NCI-H2196 treated with DMSO at 0.1 percent for 48 hours (cell line): ENCODE results near the gene KCNS1.
"Not testable (repeated sequence)": the region's sequence is repeated elsewhere in the genome, so short reads cannot be mapped to it uniquely, and the experiment has no call there.

ENCODE experiments used
- DNase-seq: peaks from one replicate; lab custom pipeline; 2025; ENCODE audit not compliant: unreplicated experiment; lab: John Stamatoyannopoulos, UW

KCNS1 gene

GRCh38 chr20:45100563-45101245, at the start of gene KCNS1:
Gene KCNS1 (minus strand): TSS chr20:45101127. CDS start chr20:45099236, 1,891 bp downstream.
- DNase-seq: no peak

GRCh38 chr20:45149062-45149461, 48.1 kb upstream of the KCNS1 start:
- DNase-seq: no peak

GRCh38 chr20:45140836-45141235, 39.9 kb upstream of the KCNS1 start:
- DNase-seq: no peak

GRCh38 chr20:45139733-45140375, 38.9 kb upstream of the KCNS1 start:
- DNase-seq: not testable (repeated sequence)

GRCh38 chr20:45138561-45139300, 37.8 kb upstream of the KCNS1 start:
- no peak for DNase-seq

GRCh38 chr20:45136911-45137310, 36.0 kb upstream of the KCNS1 start:
- DNase-seq: no peak

- DNase-seq: no peak
Measured at GRCh38 chr20:45128099-45128498, 27.2 kb upstream of the KCNS1 start.

GRCh38 chr20:45124365-45124764, 23.4 kb upstream of the KCNS1 start, which contains the start of gene WFDC12:
Gene WFDC12 (minus strand): TSS chr20:45124465. CDS start chr20:45124447, 18 bp downstream.
- DNase-seq: no peak

- DNase-seq: no peak
Measured at GRCh38 chr20:45121388-45121787, 20.5 kb upstream of the KCNS1 start.

GRCh38 chr20:45119556-45120266, 18.8 kb upstream of the KCNS1 start:
- no peak for DNase-seq

- DNase-seq: no peak
Measured at GRCh38 chr20:45118028-45118427, 17.1 kb upstream of the KCNS1 start.

- no peak for DNase-seq
Measured at GRCh38 chr20:45117581-45117980, 16.7 kb upstream of the KCNS1 start.

- no peak for DNase-seq
Measured at GRCh38 chr20:45115829-45116228, 14.9 kb upstream of the KCNS1 start.

- DNase-seq: no peak
Measured at GRCh38 chr20:45115386-45115774, 14.5 kb upstream of the KCNS1 start.

- DNase-seq: no peak
Measured at GRCh38 chr20:45114465-45115385, 13.8 kb upstream of the KCNS1 start, which contains the start of gene WFDC5. Gene WFDC5 (minus strand): TSS chr20:45115174. CDS start chr20:45115083, 91 bp downstream.

- DNase-seq: no peak
Measured at GRCh38 chr20:45113865-45114264, 12.9 kb upstream of the KCNS1 start.

- no peak for DNase-seq
Measured at GRCh38 chr20:45112754-45113153, 11.8 kb upstream of the KCNS1 start.

GRCh38 chr20:45111799-45112471, 11.0 kb upstream of the KCNS1 start:
- no peak for DNase-seq

GRCh38 chr20:45111285-45111684, 10.4 kb upstream of the KCNS1 start:
- no peak for DNase-seq

GRCh38 chr20:45110301-45110700, 9.4 kb upstream of the KCNS1 start:
- no peak for DNase-seq
